Thoracic aorta (tissue), 2 donors: Measurements from ENCODE around the gene TTYH3. TPM values are rescaled to one million over a fixed set of nuclear protein-coding genes. Genes with fewer than 3 reads are reported as not detected.
A peak's percentile ranks its signal among the peaks of the same experiment; 100 is the strongest.

Experiments used
- ATAC-seq: fragments of 150-250 bp; one replicate; pipeline ENCODE4 v1.8.0; 2017; ENCODE audit warnings: low read depth; ENCODE audit not compliant: insufficient number of reproducible peaks, low FRiP score
- DNase-seq: peaks from one replicate; pipeline ENCODE4 v3.0.0-alpha.2; 2020; ENCODE audit warnings: low spot score
- H3K27ac ChIP-seq, 2 donors: fragments of 200-600 bp; sonication (generic); 1 replicate in 1 of 2; 2 replicates in 1 of 2; pipeline ENCODE4 v1.5.1; 2016; ENCODE audit warnings: mild to moderate bottlenecking in 2 of 2, moderate library complexity in 2 of 2
- H3K27me3 ChIP-seq: fragments of 200-600 bp; sonication (generic); replicated peaks from 2 replicates; pipeline ENCODE4 v1.6.0; 2016; ENCODE audit warnings: mild to moderate bottlenecking; ENCODE audit not compliant: insufficient read depth
- H3K36me3 ChIP-seq: fragments of 200-600 bp; sonication (generic); one replicate; pipeline ENCODE4 v1.5.1; 2016
- H3K4me1 ChIP-seq, 2 donors: fragments of 200-600 bp; sonication (generic); 1 replicate in 1 of 2; 2 replicates in 1 of 2; pipeline versions ENCODE4 v1.5.1 to v1.6.0; 2016; ENCODE audit warnings: low read depth in 2 of 2, mild to moderate bottlenecking in 1 of 2; ENCODE audit not compliant: control insufficient read depth in 1 of 2
- H3K4me3 ChIP-seq: fragments of 200-600 bp; sonication (generic); 2 replicates; pipeline ENCODE4 v1.5.1; 2016; ENCODE audit warnings: mild to moderate bottlenecking
- H3K9me3 ChIP-seq: fragments of 200-600 bp; sonication (generic); 2 replicates; pipeline ENCODE4 v1.5.1; 2016
- CTCF ChIP-seq: fragments of 200-600 bp; sonication (generic); IDR thresholded peaks from one replicate; pipeline ENCODE4 v1.5.1; 2019; ENCODE audit warnings: antibody characterized with exemption
- total RNA-seq, 2 donors: library from RNA; depleted of rRNA; stranded (reverse); fragments of >200 nt; gene quantifications; one replicate each; pipeline versions ENCODE4 v1.1.0 to v1.2.3, GENCODE V29; 2016

The TTYH3 gene
- total RNA-seq, 2 donors from 2014 or later = 58.6 to 69.3 TPM

DNA sequence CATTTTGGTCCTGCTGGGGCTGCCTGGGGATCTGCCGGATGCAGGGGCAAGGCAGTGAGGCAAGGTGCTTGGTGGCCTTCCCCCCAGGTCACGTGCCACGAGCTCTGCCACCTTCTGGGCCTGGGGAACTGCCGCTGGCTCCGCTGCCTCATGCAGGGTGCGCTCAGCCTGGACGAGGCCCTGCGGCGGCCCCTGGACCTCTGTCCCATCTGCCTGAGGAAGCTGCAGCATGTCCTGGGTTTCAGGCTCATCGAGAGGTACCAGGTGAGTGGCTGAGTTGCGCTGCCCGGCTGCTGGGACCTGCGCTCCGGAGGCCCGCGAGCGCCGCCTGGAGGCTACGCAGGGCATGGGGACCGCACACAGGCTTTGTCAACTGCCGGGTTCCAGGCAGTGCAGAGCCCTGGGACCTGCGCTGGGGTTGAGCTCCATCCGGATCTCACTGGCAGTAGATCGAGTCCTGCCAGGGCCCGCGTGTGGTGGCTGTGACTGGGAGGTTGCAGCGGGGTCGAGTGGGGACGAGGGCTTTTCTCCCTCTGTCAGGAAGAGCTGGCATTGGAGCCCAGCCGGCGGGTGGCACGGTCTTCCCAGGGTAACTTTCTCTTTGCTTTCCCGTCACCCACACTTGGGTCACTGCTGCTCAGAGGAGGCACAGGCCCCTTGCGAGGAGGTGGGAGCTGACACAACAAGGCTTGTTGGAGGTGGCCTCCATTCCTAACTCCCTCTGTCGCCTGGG, 77.9 kb downstream of the TTYH3 start:
- Histone ChIP-seq H3K36me3 (no peaks in the 10 kb centered on the region), H3K4me1 (no peaks in the 10 kb centered on the region), H3K4me3 (peak overlapping the region; percentile 7), H3K9me3 (no peaks in the 10 kb centered on the region), H3K27ac (no peak overlapping the region), H3K27me3 (no peaks in the 10 kb centered on the region)
- DNase-seq = no peak
- ATAC-seq = no peak
- peak; percentile 67 for TF ChIP-seq CTCF

GRCh38 chr7:2710286-2710655, 78.5 kb downstream of the TTYH3 start:
- Histone ChIP-seq H3K27ac (no peak overlapping the region), H3K36me3 (no peaks in the 10 kb centered on the region), H3K4me3 (no peak overlapping the region)

GRCh38 chr7:2710901-2711551, 79.2 kb downstream of the TTYH3 start:
- H3K4me1 ChIP-seq = no peaks in the 10 kb centered on the region
- no peaks in the 10 kb centered on the region for H3K27me3 ChIP-seq
- H3K4me3 ChIP-seq = no peak overlapping the region
- ATAC-seq (no peak), DNase-seq (no peak)
- no peak for TF ChIP-seq CTCF
- no peak overlapping the region for H3K27ac ChIP-seq
- no peaks in the 10 kb centered on the region for H3K36me3 ChIP-seq
- H3K9me3 ChIP-seq = no peaks in the 10 kb centered on the region

More at GRCh38 chr7:2710286-2710655, 78.5 kb downstream of the TTYH3 start:
- DNase-seq (no peak), ATAC-seq (no peak)
- no peaks in the 10 kb centered on the region for H3K9me3 ChIP-seq
- no peaks in the 10 kb centered on the region for H3K4me1 ChIP-seq
- H3K27me3 ChIP-seq = no peaks in the 10 kb centered on the region
- TF ChIP-seq CTCF = no peak

DNA sequence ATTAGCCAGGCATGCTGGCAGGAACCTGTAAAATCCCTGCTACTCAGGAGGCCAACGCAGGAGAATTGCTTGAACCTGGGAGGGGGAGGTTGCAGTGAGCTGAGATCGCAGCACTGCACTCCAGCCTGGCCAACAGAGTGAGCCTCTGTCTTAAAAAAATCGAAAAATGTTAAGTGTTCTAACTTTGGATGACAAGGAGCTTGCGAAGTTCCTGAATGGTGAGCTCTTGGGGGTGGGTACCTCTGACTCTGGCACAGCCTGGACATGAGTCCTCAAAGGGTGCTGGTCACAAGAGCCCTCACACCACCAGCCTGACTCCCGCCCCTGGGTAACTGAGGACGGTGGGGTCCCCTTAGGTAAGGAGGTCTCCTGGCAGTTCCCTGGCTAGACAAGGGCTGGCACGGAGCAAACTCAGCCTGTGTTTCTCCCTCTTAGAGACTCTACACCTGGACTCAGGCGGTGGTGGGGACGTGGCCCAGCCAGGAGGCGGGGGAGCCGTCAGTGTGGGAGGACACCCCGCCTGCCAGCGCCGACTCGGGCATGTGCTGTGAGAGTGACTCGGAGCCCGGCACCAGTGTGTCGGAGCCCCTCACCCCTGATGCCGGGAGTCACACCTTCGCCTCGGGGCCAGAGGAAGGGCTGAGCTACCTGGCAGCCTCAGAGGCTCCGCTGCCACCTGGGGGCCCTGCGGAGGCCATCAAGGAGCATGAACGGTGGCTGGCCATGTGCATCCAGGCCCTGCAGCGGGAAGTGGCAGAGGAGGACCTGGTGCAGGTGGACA, 80.3 kb downstream of the TTYH3 start:
- Histone ChIP-seq H3K4me3 (no peak overlapping the region), H3K36me3 (no peaks in the 10 kb centered on the region), H3K4me1 (peaks cover 4% of the 10 kb centered on the region in 2 donors), H3K27me3 (no peaks in the 10 kb centered on the region), H3K27ac (no peak overlapping the region), H3K9me3 (no peaks in the 10 kb centered on the region)
- TF ChIP-seq CTCF = no peak
- no peak for ATAC-seq
- DNase-seq = no peak

DNA sequence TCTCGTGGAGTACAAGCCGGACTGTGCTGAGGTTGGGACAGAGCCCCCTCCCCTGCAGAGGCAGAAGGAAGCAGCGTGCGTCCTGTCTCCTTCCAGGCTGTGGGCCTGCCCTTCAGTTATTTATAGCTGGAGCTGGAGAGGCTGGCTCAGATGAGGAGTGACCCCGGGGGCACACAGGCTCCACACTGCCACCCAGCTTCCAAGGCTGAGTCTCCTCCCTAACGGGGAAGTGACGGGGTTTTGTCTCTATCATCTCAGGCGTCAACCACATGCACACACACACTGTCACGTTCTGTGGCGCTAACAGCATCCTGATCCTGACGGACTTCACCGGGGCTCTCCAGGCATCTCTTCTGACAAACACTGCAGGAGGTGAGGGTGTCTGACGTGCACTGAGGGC, 81.6 kb downstream of the TTYH3 start:
- H3K36me3 ChIP-seq = no peaks in the 10 kb centered on the region
- ATAC-seq = no peak

More for the DNA sequence above, 81.6 kb downstream of the TTYH3 start:
- TF ChIP-seq CTCF = no peak
- Histone ChIP-seq H3K27ac (no peak overlapping the region), H3K4me3 (no peak overlapping the region), H3K27me3 (no peaks in the 10 kb centered on the region), H3K4me1 (peaks cover 7 to 14% of the 10 kb centered on the region in 2 donors), H3K9me3 (no peaks in the 10 kb centered on the region)
- DNase-seq = no peak
